ENCODE measurements around the gene HAPLN3.
A peak's percentile ranks its signal among the peaks of the same experiment; 100 is the strongest.

Gene HAPLN3

GRCh38 chr15:88891540-88892254 is 3.6 kb downstream of the HAPLN3 start:
- no peak for DNase-seq

- DNase-seq = no peak
Observed at GRCh38 chr15:88890495-88890894, 4.8 kb downstream of the HAPLN3 start.

GRCh38 chr15:88888719-88889118 is 6.6 kb downstream of the HAPLN3 start:
- no peak for DNase-seq

DNA sequence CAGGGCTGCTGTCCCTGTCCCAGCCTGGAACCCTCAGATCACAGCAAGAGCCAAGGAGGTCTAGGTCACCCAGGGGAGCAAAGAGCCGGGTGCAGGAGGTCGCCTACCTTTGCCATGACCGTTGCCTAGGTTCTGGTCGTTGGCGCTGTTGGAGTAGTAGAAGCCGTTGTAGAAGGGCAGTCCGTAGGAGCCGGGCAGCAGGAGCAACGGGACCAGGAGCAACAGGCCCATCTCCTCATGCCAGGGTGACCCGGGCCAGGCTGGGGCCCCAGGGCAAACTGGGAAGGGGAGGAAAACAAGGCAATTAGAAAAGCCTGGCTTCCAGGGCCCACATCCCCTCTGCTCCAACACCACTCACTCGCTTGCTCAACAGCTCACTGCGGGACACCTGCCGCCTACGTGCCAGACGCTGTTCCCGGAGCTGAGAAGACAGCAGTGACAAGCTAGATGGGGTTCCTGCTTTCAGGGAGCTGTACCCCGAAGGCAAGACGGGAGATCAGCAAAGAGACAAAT is 8.2 kb downstream of the HAPLN3 start:
- no peak for DNase-seq

DNA sequence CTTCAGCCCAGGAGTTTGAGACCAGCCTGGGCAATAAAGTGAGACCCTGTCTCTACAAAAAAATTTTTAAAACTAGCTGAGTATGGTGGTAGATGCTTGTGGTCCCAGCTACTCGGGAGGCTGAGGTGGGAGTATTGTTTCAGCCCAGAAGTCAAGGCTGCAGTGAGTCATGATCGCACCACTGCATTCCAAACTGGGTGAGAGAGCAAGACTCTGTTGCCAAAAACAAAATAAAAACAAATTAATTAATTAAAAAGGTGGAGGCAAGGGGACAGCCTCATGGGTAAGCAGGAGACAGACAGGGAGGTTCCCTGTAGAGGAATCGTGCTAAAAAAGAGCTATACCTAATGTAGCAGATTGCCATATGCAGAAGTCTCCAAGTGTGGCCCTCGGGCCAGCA is 12.6 kb downstream of the HAPLN3 start:
- DNase-seq = no peak

GRCh38 chr15:88881775-88882174 is 13.6 kb downstream of the HAPLN3 start:
- DNase-seq = no peak

GRCh38 chr15:88880944-88881740 is 14.2 kb downstream of the HAPLN3 start:
- no peak for DNase-seq

- peak; percentile 27 for DNase-seq
Observed at GRCh38 chr15:88878720-88879184, 16.6 kb downstream of the HAPLN3 start.

GRCh38 chr15:88877906-88878305 is 17.4 kb downstream of the HAPLN3 start:
- DNase-seq = no peak

GRCh38 chr15:88877415-88877814 is 17.9 kb downstream of the HAPLN3 start:
- no peak for DNase-seq

DNA sequence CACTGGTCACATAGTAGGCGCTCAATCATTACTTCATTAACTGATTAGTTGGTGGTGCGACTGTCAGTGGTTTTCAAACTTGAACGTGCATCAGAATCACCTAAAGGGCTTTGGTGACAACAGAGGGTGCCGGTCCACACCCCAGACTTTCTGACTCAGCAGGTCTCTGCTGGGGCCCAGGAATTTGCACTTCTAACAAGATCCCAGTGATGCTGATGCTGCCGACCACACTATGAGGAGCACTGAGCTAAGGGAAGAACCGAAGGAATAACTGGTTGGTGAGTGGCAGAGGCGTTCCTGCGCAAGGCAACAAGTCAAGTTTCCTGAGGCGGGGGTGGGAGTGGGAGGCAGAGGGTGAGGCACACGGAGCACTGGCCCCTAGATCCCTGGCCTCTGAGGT is 18.8 kb downstream of the HAPLN3 start:
- no peak for DNase-seq

DNA sequence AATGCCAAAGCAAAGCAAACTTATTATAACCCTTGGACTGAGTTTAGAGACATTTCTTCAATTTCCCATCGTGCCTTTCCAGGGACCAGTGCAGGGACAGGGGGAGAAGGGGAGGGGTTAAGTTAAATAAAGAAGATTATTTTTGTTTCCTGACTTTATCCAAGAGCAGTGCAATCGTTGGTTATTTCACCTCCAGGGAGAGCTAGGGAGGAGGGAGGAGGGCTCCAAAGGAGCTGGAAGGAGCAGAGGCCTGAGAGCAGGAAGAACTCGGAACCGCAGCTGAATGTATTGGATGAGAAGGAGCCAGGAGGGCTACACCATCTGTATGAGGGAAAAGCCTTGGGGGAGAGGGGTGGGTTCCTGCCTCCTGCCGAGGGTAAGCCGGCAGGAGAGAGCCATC is 20.7 kb downstream of the HAPLN3 start:
- no peak for DNase-seq

DNA sequence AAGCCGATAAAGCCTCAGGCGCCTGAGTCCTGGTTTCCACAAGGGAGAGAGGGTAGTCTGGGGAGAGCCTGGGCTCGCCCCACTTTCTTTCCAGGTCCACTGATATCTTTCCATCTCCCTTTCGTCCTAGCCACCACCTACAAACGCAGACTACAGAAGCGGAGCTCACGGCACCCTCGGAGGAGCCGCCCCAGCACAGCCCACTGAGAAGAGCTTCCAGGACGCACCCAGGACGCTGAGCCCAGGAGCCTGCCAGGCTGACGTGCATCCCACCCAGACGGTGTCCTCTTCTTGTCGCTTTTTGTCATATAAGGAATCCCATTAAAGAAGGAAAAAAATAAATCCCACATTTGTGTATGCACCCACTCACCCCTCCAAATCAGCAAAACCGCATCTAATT is 21.1 kb downstream of the HAPLN3 start:
- no peak for DNase-seq

DNA sequence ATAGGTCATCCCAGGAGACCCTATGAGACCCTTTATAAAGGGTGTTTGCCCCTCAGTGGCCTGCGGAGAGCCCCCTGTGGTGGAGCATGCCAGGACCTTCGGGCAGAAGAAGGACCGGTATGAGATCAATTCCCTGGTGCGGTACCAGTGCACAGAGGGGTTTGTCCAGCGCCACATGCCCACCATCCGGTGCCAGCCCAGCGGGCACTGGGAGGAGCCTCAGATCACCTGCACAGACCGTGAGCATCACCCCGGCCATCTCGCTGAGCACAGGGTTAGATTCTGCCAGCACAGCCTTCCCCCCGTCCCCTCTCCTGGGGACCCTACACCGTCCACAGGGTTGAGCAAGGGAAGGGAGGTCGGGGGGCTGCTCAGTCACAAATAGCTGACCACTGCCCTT is 21.6 kb downstream of the HAPLN3 start:
- no peak for DNase-seq

- no peak for DNase-seq
Observed at GRCh38 chr15:88872706-88873105, 22.6 kb downstream of the HAPLN3 start.

- DNase-seq = no peak
Observed at GRCh38 chr15:88872106-88872505, 23.2 kb downstream of the HAPLN3 start.

DNA sequence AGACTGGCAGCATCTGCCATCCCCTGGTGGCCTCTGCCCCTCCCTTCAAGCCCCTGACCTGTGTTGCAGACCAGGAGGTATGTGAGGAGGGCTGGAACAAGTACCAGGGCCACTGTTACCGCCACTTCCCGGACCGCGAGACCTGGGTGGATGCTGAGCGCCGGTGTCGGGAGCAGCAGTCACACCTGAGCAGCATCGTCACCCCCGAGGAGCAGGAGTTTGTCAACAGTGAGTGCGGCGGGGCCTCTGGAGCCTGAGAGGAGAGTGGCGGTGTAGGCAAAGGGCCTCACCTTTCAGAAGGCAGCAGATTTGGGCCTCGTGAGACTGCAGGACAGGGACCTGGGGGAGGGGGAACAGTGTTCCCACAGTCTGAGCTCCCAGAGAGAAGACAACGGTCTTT is 24.0 kb downstream of the HAPLN3 start:
- no peak for DNase-seq

- no peak for DNase-seq
Observed at GRCh38 chr15:88866295-88866881, 29.0 kb downstream of the HAPLN3 start.

DNA sequence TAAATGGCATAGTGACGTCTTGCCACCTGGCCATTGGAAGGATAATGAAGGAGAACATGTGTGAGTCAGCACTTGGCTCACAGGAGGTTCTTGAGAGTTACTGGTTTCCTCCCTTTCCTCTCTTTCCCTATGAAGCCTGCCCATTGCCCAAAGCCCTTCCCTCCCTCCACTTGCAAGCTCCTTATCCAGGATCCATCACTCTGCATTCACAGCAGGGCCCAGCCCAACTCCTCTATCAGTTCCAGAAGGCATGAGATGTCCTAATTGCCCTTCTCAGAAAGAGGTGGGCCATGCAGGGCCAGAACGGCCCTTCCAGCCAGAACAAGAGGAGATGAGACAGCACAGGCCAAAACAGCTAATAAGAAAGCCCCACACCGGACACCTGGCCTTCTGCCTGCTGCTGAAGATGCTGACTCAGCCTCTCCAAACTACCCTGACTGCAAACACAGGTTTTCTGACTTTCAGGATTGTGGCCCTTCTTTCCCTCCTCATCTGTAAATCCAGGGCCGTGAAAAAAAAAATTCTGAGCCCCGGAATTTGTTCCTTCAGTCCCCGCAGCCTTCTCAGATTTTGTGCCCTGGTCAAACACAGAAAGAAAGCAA is 29.7 kb downstream of the HAPLN3 start:
- no peak for DNase-seq

GRCh38 chr15:88864861-88865497 is 30.4 kb downstream of the HAPLN3 start:
- DNase-seq = no peak

- DNase-seq = no peak
Observed at GRCh38 chr15:88863412-88863811, 31.9 kb downstream of the HAPLN3 start.

- no peak for DNase-seq
Observed at GRCh38 chr15:88860212-88860611, 35.1 kb downstream of the HAPLN3 start.

DNA sequence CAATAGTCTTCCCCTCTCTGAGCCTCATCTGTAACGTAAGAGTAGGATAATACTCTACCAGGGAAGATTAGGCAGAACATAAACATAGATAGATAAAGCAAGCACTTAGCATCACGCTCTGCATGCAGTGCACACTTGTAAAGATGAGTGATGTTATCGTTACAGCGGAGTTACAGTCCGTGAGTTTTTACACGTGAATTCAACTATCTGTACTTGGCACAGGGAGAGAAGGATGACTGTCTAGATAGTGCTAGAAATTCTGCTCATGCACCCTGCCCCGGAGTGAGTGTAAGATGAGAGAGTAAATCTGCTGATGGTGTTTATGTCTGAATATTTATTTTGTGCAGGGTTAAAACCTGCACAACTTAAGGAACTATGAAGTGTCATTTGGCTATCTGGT is 35.8 kb downstream of the HAPLN3 start:
- no peak for DNase-seq

Measured in NCI-H2107 (cell line).